ENCODE results near the gene LAGE3.

Gene LAGE3

GRCh38 chrX:154482786-154483185 lies 3.7 kb upstream of the LAGE3 start:
- DNase-seq (ENCODE audit: low read depth, low spot score): no peak
- no peak overlapping the region for H3K4me3 ChIP-seq (ENCODE audit: low read length)

DNA sequence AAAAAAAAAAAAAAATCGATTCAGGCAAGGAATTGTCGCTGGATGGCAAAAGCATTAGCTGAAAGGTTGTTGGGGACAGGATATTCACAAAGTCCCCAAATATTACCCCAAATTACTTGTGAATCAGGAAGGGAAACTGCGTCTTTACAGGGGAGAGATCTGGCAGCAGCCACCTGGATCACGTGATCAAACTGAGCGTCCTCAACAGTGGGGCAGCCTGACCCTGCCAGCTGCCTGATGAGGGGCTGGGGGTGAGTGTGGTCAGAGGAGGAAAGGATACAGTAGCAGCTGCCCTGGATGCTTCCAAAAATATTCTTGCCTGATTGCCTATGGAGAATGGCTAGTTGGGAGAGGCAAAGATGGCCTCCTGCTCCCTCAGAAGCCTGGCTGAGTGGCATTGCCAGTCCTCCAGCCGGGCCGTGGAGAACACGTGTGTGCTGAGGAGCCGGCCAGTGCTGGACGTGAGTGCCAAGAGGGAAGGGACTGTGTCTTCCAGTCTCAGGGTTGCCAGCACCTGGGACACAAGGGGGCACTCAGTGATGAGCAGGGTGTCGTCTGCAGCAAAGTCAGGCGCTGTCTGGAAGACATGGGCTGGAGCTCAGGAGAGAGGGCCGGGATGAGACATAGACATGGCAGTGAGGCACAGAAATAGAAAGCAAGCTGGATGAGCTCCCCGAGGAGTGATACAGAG lies 3.0 kb upstream of the LAGE3 start:
- no peak overlapping the region for H3K4me3 ChIP-seq (ENCODE audit: low read length)
- DNase-seq (ENCODE audit: low read depth, low spot score): no peak

GRCh38 chrX:154481195-154481594 lies 2.1 kb upstream of the LAGE3 start:
- no peak overlapping the region for H3K4me3 ChIP-seq (ENCODE audit: low read length)
- DNase-seq (ENCODE audit: low read depth, low spot score): no peak

- DNase-seq (ENCODE audit: low read depth, low spot score): no peak
Observed at GRCh38 chrX:154477891-154478477, 1.1 kb downstream of the LAGE3 start.

GRCh38 chrX:154476821-154477220 lies 2.3 kb downstream of the LAGE3 start:
- DNase-seq (ENCODE audit: low read depth, low spot score): no peak
- H3K4me3 ChIP-seq (ENCODE audit: low read length): no peak overlapping the region

More at GRCh38 chrX:154477891-154478477, 1.1 kb downstream of the LAGE3 start:
- H3K4me3 ChIP-seq (ENCODE audit: low read length): peak overlapping the region; percentile 68

GRCh38 chrX:154473683-154474082 lies 5.4 kb downstream of the LAGE3 start:
- DNase-seq (ENCODE audit: low read depth, low spot score): no peak
- H3K4me3 ChIP-seq (ENCODE audit: low read length): no peak overlapping the region

- no peak for DNase-seq (ENCODE audit: low read depth, low spot score)
- H3K4me3 ChIP-seq (ENCODE audit: low read length): no peak overlapping the region
Observed at GRCh38 chrX:154472685-154473632, 6.1 kb downstream of the LAGE3 start.

DNA sequence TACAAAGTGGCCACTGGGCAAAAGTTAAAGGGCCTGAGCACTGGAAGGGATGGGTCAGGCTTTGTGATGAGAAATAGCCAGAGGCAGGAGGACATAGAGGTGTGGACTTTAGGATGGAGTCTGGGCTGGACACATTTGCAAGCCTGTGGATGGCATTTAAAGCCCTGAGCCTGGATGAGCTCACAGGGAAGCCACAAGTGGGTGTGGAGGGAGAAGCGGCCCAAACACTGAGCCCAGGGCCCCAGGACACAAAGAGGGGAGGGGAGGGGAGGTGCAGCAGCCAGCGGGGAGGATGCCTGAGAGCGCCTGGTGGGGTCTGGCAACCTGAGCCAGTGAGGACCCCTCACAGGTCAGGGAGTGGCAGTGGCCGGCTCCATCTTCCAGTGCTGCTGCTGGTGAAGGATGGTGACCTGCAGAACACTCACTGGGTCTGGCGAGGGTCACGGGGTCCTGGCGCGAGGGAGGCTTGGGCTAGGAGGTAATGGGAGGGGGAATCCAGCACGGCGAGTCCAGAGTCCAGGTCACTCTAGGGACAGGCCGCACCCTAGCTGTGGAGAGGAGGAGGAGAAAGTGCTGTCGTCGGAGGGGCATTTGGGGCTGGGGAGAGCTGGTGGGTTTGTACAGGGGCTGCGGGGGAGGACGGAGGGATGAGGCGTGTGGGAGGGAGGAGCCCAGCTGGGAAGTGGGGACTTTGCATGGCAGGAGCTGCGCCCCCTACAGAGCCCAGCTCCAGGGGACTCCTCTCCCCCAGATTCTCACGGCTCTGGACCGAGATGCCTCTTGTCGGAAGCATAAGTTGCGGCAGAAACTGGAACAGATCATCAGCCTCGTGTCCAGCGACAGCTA lies 7.0 kb downstream of the LAGE3 start:
- DNase-seq (ENCODE audit: low read depth, low spot score): no peak
- H3K4me3 ChIP-seq (ENCODE audit: low read length): no peak overlapping the region

- no peak for DNase-seq (ENCODE audit: low read depth, low spot score)
- H3K4me3 ChIP-seq (ENCODE audit: low read length): no peak overlapping the region
Observed at GRCh38 chrX:154470914-154471568, 8.0 kb downstream of the LAGE3 start.

GRCh38 chrX:154470434-154470833 lies 8.6 kb downstream of the LAGE3 start:
- H3K4me3 ChIP-seq (ENCODE audit: low read length): no peak overlapping the region
- no peak for DNase-seq (ENCODE audit: low read depth, low spot score)

- no peak overlapping the region for H3K4me3 ChIP-seq (ENCODE audit: low read length)
- DNase-seq (ENCODE audit: low read depth, low spot score): no peak
Observed at GRCh38 chrX:154469880-154470279, 9.2 kb downstream of the LAGE3 start.

- no peak overlapping the region for H3K4me3 ChIP-seq (ENCODE audit: low read length)
Observed at GRCh38 chrX:154469114-154469513, 10.0 kb downstream of the LAGE3 start.

DNA sequence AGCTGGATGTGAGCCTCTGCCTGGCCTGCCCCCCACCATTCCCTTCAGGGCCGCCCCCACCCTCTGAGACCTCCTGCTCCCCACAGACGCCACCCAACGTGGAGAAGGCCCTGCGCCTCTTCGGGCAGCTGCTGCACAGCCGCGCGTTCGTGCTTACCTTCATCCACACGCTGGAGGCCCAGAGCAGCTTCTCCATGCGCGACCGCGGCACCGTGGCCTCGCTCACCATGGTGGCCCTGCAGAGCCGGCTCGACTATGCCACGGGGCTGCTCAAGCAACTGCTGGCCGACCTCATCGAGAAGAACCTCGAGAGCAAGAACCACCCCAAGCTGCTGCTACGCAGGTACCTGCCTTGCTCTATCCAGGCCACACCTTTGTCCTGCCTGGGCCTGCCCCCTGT lies 10.9 kb downstream of the LAGE3 start:
- DNase-seq (ENCODE audit: low read depth, low spot score): no peak
- no peak overlapping the region for H3K4me3 ChIP-seq (ENCODE audit: low read length)

More at GRCh38 chrX:154469114-154469513, 10.0 kb downstream of the LAGE3 start:
- DNase-seq (ENCODE audit: low read depth, low spot score): no peak

- H3K4me3 ChIP-seq (ENCODE audit: low read length): no peak overlapping the region
- no peak for DNase-seq (ENCODE audit: low read depth, low spot score)
Observed at GRCh38 chrX:154467556-154467955, 11.5 kb downstream of the LAGE3 start.

DNA sequence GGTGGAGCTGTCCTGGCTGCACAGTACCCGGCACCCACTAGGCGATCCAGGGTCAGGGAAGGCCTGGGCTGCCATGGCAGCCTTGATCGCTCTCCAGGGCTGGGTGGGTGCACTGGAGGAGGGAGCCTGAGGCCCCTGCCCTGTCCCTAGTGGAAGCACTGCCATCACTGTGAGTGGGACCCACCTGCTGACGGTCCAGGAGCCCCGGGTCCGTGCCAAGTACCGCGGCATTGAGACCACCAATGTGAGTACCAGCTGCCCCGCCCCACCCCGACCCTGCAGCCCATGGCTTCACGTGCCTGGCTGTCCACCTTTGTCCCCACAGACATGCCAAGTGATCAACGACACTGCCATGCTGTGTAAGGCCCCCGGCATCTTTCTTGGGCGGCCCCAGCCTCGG lies 12.2 kb downstream of the LAGE3 start:
- no peak for DNase-seq (ENCODE audit: low read depth, low spot score)

GRCh38 chrX:154466036-154466435 lies 13.0 kb downstream of the LAGE3 start:
- DNase-seq (ENCODE audit: low read depth, low spot score): no peak
- H3K4me3 ChIP-seq (ENCODE audit: low read length): no peak overlapping the region

More for the DNA sequence above, 12.2 kb downstream of the LAGE3 start:
- no peak overlapping the region for H3K4me3 ChIP-seq (ENCODE audit: low read length)

DNA sequence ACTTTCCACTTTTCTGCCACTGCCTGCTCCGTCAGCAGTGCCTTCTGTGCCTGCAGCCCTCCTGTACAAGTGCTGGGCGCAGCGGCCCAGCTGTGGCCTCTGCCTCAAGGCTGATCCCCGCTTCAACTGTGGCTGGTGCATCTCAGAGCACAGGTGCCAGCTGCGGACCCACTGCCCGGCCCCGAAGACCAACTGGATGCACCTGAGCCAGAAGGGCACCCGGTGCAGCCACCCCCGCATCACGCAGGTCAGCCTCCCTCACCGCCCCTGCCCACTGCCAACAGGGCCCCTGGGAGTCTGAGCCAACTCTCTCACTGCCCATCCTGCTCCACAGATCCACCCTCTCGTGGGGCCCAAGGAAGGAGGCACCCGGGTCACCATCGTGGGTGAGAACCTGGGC lies 13.5 kb downstream of the LAGE3 start:
- no peak for DNase-seq (ENCODE audit: low read depth, low spot score)
- no peak overlapping the region for H3K4me3 ChIP-seq (ENCODE audit: low read length)

GRCh38 chrX:154464806-154465365 lies 14.2 kb downstream of the LAGE3 start:
- DNase-seq (ENCODE audit: low read depth, low spot score): no peak
- no peak overlapping the region for H3K4me3 ChIP-seq (ENCODE audit: low read length)
